ENCODE results near the gene MAD1L1.

The MAD1L1 gene

DNA sequence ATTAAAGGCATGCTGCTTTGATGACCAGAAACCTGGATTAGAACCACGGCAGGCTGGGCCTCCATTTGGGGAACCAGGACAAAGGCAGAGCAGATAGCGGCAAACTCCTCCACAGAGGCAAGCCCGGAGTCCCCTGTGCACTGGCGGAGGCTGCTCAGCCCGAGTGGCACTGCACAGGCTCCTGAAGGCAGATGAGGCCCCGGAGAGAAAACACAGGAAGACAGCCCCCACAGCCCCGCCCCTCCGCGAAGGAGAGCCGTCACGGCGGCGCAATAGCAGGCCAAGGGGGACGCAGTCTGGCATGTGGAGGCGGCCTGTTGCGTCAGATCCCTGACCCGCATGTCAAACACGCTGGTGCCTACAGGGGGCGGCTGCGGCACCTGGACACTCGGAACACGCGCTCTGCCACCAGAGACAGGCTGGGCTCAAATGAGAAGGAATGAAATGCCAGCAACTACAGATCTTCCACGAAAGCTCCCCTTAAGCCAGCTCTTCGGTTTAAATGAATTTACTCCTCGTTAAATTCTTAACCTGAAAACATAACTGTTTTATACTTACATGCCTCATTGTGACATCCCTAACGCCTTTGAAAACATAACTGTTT is 128.5 kb downstream of the MAD1L1 start:
- peak; percentile 94 for DNase-seq (ENCODE audit: low spot score)

GRCh38 chr7:2103071-2103898 is 129.5 kb downstream of the MAD1L1 start:
- DNase-seq (ENCODE audit: low spot score): no peak

DNA sequence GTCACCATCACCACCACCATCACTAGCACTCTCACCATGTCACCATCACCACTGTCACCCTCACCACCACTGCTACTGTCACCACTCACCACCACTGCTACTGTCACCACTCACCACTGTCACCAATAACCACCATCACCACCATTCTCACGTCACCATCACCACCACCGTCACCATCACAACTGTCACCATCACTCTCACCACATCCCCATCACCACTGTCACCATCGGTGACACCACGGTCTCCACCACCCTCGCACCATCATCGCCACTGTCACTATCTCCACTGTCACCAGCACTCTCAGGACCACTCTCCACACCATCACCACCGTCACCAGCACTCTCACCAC is 130.4 kb downstream of the MAD1L1 start:
- no peak for DNase-seq (ENCODE audit: low spot score)

DNA sequence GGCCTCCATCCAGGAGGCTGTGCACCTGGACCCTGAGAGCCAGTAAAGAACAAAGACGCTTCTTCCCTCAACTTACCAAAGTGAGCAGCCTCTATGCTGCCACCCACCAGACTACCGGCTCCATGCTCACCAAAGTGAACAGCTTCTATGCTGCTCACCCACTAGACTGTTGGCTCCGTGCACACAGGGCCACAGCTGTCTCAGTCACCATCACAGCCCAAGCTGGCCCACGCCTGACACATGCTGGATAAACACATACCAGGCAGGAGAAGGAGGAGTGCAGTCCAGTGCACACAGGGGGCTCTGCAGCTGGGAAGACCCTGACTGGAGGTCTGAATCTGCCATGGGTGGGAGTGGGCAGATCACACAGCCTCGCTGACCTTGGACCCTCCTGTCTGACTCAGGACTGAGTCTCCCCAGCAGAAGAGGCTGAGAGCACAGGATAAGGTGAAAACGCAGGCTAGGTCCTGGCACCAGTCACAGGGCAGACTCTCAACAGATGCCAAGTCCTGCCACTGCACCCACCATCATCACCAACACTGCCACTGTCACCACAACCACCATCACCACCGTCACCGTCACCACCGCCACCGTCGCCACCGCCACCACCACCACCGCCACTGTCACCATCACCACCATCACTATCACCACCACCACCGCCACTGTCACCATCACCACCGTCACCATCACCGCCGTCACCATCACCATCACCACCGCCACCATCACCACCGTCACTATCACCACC is 130.9 kb downstream of the MAD1L1 start:
- DNase-seq (ENCODE audit: low spot score): no peak

DNA sequence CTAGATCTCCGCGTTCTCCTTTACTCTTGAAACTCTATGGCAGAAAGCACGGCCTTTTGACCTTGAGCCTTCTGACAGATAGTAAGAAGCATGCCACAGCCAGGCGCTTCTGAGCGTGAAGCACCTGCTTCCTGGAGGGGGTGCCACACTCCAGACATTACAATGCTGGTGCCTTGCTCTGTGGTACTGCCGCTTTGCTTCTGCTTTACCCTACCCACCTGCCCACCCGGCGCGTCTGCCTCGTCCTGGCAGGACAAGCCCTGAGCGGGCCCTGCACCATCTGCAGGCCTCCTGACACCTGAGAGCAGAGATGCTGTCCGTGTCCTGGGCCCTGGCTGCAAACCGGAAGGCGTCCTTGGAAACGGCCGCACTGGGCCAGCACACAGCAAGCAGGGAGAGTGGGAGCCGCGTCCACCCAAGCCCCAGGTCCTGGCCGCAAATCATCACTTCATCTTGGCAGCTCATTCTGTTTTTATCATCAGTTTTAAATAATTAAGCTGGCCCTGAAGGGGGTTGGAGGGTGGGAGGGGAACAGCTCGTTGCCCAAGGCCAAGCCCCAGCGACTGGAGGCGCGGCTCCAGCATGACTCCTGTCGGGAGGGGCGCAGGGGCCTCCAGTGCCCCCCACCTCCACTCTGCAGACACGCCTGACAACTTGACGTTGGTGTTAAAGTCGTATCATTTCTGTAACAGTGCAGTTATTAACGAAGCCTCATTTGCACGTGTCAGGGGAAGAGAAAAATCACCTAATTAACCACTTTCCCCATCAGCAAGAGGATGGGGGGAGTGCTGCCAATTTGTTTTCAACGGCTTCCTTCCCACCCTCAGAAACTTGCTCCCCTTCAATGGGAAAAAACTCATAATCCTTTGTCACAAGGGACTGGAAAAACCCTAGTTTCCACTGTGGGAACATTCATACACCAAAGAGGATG is 132.2 kb downstream of the MAD1L1 start:
- DNase-seq (ENCODE audit: low spot score): no peak

DNA sequence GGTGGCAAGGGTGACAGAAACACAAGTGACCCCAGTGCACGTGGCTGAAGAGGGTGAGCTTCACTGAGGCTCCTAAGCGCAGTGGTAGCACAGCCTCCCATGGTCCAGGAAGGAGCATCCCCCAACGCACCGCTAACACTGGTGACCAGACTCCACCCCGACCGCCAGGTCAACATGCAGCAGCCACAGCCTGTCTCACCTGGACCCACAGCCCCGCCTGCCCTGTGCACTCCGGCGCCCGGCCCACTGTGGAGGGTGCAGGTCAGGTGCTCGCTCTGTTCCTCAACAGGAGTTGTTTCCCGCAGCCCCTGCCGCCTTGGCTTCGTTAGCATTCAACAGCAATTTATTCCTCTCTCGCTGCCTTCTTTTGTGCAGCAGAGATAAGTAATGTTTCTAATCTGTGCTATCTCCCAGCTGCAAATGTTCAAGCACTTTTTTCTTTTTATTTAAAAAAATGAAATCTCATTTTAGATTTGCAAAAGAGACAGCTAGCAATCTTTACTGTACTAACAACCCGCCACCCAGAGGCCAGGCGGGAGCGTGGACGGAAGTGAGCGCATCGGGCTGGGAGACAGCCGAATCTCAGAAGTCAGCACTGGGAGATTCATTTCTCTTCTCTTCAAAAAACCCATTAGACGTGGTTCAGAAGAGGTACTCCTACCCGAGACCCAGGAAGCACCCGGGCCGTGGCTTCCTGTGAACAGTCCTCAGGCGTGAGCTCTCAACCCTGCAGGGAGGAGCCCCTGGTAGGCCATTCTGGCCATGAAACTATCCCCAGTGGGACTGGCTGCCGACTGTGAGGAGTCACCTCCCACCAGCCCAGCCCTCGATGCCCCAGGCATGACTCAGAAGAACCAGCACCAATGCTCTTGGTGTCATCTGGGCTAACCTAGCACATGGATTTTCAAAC is 133.4 kb downstream of the MAD1L1 start:
- DNase-seq (ENCODE audit: low spot score): no peak

- no peak for DNase-seq (ENCODE audit: low spot score)
Measured at GRCh38 chr7:2098496-2098895, 134.2 kb downstream of the MAD1L1 start.

DNA sequence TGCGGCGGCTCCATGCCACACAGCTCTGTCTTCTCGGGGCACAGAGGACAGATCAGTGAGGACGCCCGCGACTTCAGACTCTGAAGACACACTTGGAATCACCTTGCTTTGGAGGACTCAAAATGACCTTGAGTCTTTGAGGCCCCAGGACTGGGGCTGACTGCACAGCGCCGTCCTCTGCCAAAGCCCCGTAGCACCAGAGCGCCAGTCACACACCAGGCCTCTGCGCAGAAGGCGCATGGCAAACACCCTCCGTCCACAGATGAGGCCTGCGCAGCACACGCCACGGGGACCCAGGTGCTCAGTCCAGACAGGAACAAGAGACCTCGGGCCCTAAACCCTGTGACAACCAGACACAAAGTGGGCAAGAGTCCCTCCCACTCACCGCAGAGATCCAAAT is 134.7 kb downstream of the MAD1L1 start:
- DNase-seq (ENCODE audit: low spot score): no peak

GRCh38 chr7:2097492-2097891 is 135.3 kb downstream of the MAD1L1 start:
- DNase-seq (ENCODE audit: low spot score): no peak

- DNase-seq (ENCODE audit: low spot score): no peak
Measured at GRCh38 chr7:2096692-2097387, 135.9 kb downstream of the MAD1L1 start.

- no peak for DNase-seq (ENCODE audit: low spot score)
Measured at GRCh38 chr7:2095436-2095835, 137.3 kb downstream of the MAD1L1 start.

DNA sequence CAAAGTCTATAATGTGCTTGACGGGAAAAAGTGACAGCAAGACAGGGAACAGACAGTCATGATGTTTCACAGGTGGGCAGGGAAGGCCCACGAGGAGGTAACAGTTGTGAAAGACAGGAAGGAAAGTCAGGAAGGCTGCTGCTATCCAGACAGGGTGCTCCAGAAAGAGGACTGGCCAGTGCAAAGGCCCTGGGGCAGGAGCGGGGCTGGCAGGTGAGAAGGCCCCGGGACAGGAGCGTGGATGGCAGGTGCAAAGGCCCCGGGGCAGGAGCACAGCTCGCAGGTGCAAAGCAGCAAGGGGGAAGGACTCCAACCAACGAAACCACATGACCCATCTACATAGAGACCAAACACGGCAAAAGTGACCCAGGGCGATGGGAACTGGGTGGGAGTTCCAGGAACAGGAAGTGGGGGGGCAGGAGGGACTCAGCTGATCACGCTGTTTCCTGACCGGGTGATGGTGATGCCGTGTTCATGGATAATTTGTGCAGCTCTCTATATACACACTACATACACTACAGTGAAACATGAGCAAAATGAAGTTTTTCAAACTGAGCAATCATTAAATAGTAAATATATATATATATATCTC is 138.2 kb downstream of the MAD1L1 start:
- DNase-seq (ENCODE audit: low spot score): no peak

- DNase-seq (ENCODE audit: low spot score): no peak
Measured at GRCh38 chr7:2093843-2094220, 138.9 kb downstream of the MAD1L1 start.

DNA sequence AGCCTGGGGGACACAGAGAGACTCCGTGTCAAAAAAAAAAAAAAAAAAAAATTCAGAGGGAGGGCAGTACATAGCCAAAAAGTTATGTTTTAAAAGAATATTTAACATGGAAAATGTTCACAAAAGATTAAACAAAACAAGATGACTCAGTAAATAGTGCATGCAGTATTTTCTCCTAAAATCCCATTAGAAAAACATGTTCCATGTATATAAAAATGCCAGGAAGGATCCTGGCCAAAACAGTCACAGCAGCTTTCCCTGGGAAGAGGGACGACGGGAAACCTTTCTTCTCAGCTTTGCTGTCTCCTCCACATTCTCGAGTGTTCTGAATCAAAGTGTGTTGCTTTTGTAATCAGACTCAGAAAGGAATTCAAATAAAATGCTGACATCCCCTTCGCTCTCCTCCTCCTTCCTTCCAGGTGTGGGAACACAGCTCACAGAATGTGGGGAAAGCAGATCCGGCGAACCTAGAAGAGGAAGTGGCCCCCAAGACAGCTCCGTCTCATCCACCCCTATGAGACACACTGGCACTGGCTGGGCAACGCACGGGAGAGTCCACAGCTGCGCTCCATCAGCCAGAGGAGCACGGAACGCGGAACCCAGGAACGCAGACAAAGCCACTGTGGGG is 139.4 kb downstream of the MAD1L1 start:
- DNase-seq (ENCODE audit: low spot score): no peak

- no peak for DNase-seq (ENCODE audit: low spot score)
Measured at GRCh38 chr7:2092279-2092678, 140.5 kb downstream of the MAD1L1 start.

DNA sequence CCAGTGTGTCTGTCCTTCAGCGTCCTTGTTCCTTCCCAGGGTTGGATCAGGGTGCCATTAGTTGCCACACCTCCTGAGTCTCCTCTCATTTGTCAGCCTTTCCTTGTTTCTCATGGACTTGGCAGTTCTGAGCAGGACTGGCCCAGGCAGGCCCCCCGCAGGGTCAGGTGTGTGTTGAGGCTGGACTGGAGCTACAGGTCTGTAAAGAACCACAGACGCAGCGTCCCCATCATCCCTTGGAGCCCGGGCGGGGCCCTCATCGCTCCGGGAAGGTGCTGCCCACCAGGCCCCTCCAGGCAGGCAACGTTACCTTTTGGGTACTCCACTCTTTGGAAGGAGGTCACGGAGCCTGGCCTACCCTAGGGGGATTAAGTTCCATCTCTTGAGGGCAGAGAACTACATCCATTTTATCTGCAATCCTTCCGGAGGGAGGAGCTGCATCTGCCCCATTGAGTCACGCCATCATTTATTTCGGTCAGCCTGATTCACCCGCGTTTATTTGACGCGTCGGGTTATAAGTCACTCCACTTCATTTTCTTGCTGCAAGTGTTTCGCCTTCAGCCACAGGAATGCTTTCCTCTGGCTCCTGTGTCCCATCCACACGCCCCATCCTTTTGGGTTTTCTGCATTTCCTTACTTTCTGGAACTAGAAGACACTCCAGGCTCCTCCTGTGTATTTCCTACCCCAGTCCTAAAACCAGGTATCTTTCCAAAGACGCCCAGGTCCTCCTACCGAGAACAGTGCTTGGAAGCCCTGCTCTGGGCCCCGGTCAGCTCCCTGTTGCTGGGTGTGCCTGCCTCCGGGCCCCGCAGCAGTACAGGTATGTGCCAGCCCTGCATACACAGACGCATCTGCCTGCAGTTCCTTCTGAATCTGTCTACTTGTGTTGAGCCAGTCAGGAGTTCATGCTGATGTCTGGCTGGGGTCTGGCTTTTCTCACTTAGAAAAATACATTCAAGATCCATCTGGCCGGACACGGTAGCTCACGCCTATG is 141.9 kb downstream of the MAD1L1 start:
- DNase-seq (ENCODE audit: low spot score): no peak

DNA sequence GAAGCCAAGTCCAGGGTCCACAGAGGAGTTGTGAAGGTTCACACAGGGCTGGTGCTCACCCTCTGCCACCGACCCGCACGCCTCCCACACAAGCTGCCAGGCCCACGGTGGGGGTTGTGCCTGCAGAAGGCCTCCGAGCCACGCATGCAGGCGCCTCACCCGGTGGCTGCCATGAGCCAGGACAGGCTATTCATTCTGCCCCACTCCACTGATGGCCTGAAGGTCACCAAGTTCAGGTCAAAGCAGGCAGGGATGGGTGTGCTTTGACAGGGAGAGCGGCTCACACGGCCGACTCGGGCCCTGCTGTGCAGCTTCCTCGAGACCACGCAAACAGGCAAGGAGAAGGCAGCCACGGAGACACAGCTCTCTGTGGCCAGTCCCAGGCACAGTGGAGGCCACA is 143.9 kb downstream of the MAD1L1 start:
- DNase-seq (ENCODE audit: low spot score): no peak

DNA sequence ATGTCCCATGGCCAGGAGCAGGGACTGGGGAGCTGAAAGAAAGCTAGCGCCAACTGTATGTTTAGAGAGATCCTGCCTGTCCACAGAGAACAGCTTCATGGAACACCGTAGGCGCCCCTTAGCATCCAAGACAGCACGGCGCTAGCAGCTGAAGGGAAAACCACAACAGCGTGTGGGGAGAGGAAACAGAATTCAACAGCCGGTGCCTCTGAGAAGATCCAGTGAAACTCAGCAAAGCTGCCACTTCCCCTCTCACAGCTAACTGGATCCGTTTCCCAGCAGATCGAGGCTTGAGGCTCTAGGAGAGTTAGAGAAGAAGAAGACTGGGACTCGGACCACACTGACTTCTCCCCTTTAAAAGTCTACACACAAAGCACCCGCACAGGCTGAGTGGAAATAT is 145.0 kb downstream of the MAD1L1 start:
- no peak for DNase-seq (ENCODE audit: low spot score)

Data from iPS-NIHi11 (cell line).